Measurements from ENCODE around the gene PFDN4. TPM values are rescaled to one million over a fixed set of nuclear protein-coding genes. Genes with fewer than 3 reads are reported as not detected.

Gene PFDN4
- total and polyA plus RNA-seq, 2 of the 4 experiments (the other 2 are of a cell fraction) = 14.9 to 93.2 TPM

DNA sequence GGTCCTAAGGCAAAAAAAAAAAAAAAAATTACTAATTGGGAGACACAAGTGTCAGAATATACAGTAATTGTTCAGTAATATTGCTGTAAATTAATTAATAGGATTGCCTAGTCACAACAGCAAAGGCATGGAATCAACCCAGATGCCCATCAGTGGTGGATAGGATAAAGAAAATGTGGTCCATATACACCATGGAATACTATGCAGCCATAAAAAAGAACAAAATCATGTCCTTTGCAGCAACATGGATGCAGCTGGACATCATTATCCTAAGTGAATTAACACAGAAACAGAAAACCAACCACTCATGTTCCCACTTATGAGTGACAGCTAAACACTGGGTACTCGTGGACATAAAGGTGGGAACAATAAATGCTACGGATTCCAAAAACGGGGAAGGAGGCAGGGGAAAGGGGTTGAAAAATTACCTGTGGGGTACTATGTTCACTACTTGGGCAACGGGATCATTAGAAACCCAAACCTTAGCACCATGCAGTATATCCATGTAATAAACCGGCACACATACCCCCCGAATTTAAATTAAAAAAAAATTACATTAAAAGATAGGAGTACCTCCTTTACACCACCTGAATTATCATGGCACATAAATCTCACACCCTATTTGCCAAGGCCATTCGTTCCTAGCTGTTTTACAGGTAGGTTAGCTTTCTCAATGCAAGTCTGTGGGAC is 689 bp upstream of the PFDN4 start:
- no peak for DNase-seq
- H4K20me1 ChIP-seq (ENCODE audit: insufficient read depth, low read length) = peaks cover 24% of the 10 kb centered on the region; the same call in 1 of the 2 replicates
- H2BK5ac ChIP-seq (ENCODE audit: low read depth, low read length, poor library complexity, severe bottlenecking) = no peak overlapping the region
- intact Hi-C loops (cut with micrococcal nuclease) = no loop called here
- H2BK20ac ChIP-seq (ENCODE audit: low read depth, low read length) = no peak overlapping the region; the same call in 1 of the 2 replicates
- WGBS, 2 experiments (ENCODE audit: extremely low coverage in 2 of 2, insufficient read length in 1 of 2) = no CpG with 5 or more reads among the region's 7 CpGs
- H4K91ac ChIP-seq (ENCODE audit: insufficient read depth, low read depth, low read length) = no peak overlapping the region
- no peak overlapping the region for H2AK5ac ChIP-seq (ENCODE audit: low read depth, low read length)
- CTCF ChIA-PET = interaction anchor here (0.9 kb wide), 2 partner anchors 104 to 115 kb away, joined by 3 to 6 read pairs; no protein-coding TSS in a partner anchor
- peaks cover 2% of the 10 kb centered on the region; the same call in 1 of the 2 replicates for H3K36me3 ChIP-seq (ENCODE audit: control insufficient read depth, insufficient read depth, low read length)
- BruUV-seq (replicated peaks) = no TSS peak
- no peak overlapping the region for H3K4ac ChIP-seq (ENCODE audit: low read depth, low read length)
- peaks cover 1% of the 10 kb centered on the region; the same call in 1 of the 2 replicates for H3K27me3 ChIP-seq (ENCODE audit: control insufficient read depth, insufficient read depth, low read length)
- 0 out of 2 replicates have a peak overlapping the region, but pooled peaks have one; percentile 79 for H3K4me3 ChIP-seq (ENCODE audit: insufficient read depth, low read depth, low read length)
- H3K79me1 ChIP-seq (ENCODE audit: low read depth in 1 of 2, low read length in 2 of 2) = peaks cover 22 to 33% of the 10 kb centered on the region in 2 experiments
- H3K9me1 ChIP-seq (ENCODE audit: insufficient read depth, low read length) = peaks cover 3% of the 10 kb centered on the region; the same call in 1 of the 2 replicates
- peaks cover 4% of the 10 kb centered on the region for H3K4me1 ChIP-seq (ENCODE audit: control insufficient read depth, insufficient read depth, low read length)
- H3K23ac ChIP-seq (ENCODE audit: low read depth, low read length) = no peak overlapping the region
- no peak overlapping the region for H3K27ac ChIP-seq (ENCODE audit: insufficient read depth, low read length)
- no peak overlapping the region for H3K14ac ChIP-seq (replicated peaks; ENCODE audit: low read depth, low read length)
- no peak overlapping the region for H2AK9ac ChIP-seq (replicated peaks; ENCODE audit: low read depth, low read length, poor library complexity)
- no peak overlapping the region for H4K5ac ChIP-seq (ENCODE audit: low read depth, low read length)
- no peak overlapping the region for H2BK15ac ChIP-seq (ENCODE audit: low read depth, low read length)
- H3K9me3 ChIP-seq (ENCODE audit: control insufficient read depth, insufficient read depth, low read length) = no peaks in the 10 kb centered on the region
- no peak overlapping the region for H3K18ac ChIP-seq (ENCODE audit: low read depth, low read length)
- peak overlapping the region; percentile 46; the same call in 1 of the 2 replicates for H3K4me2 ChIP-seq (ENCODE audit: low read depth, low read length)
- H4K8ac ChIP-seq (ENCODE audit: low read depth in 2 of 2, low read length in 2 of 2) = peak overlapping the region in 1 of 2 experiments; percentile 96; a peak in 2 of 4 replicates
- H2BK120ac ChIP-seq (ENCODE audit: low read depth, low read length) = no peak overlapping the region
- POLR2A ChIA-PET (ENCODE audit: unreplicated experiment) = no interaction called here
- no peak for ATAC-seq (ENCODE audit: low read depth)
- no peak overlapping the region for H3K56ac ChIP-seq (ENCODE audit: extremely low read depth, insufficient read depth, low read length)
- dilution Hi-C loops (cut with HindIII; ENCODE audit: low sequenced_read_pairs, unreplicated experiment) = no loop called here
- in situ Hi-C loops (cut with MboI; ENCODE audit: low sequenced_read_pairs) = loop anchor here (10.0 kb wide), 1 partner anchor 632 kb away; no protein-coding TSS in a partner anchor
- H3K9ac ChIP-seq (ENCODE audit: low read depth, low read length) = no peak overlapping the region
- peak overlapping the region; percentile 100 for H2AFZ ChIP-seq (replicated peaks; ENCODE audit: low read length, poor library complexity)
- TF ChIP-seq BHLHE40 (IDR thresholded peaks at IDR 0.05; ENCODE audit: low read depth, low read length) (no peak), NFE2L2 (IDR thresholded peaks at IDR 0.05; ENCODE audit: low read depth, low read length) (no peak), MAFK (IDR thresholded peaks at IDR 0.05; ENCODE audit: low read depth, low read length) (no peak), FOS (IDR thresholded peaks at IDR 0.05; ENCODE audit: low read depth, low read length) (no peak), RAD21 (IDR thresholded peaks at IDR 0.05; ENCODE audit: low read length) (no peak), RCOR1 (IDR thresholded peaks at IDR 0.05; ENCODE audit: insufficient replicate concordance, low read length) (no peak), SMC3 (IDR thresholded peaks at IDR 0.05; ENCODE audit: low read depth, low read length) (no peak), POLR2A (IDR thresholded peaks at IDR 0.05; ENCODE audit: low read depth, low read length) (no peak)
